Nephron (organoid): ENCODE data around the gene MGME1.

ENCODE experiments used
- H3K27ac Mint-ChIP-seq, 3 experiments: 2 replicates each; pipeline ENCODE4 v1.8.0; 2020; ENCODE audit warnings: mixed read lengths in 3 of 3, mild to moderate bottlenecking in 2 of 3, moderate library complexity in 1 of 3
- H3K27me3 Mint-ChIP-seq: 2 replicates; pipeline ENCODE4 v1.8.0; 2021; ENCODE audit warnings: low read depth, mild to moderate bottlenecking, moderate library complexity, mixed read lengths
- H3K36me3 Mint-ChIP-seq: 2 replicates; pipeline ENCODE4 v1.8.0; 2020; ENCODE audit warnings: low read depth, mixed read lengths
- H3K4me1 Mint-ChIP-seq: 2 replicates; pipeline ENCODE4 v1.8.0; 2020; ENCODE audit warnings: mixed read lengths
- H3K4me3 Mint-ChIP-seq, 3 experiments: 2 replicates each; pipeline ENCODE4 v1.8.0; 2020; ENCODE audit warnings: mild to moderate bottlenecking in 3 of 3, mixed read lengths in 3 of 3, moderate library complexity in 2 of 3
- H3K9me3 Mint-ChIP-seq: 2 replicates; pipeline ENCODE4 v1.8.0; 2020; ENCODE audit warnings: mixed read lengths
- TF ChIP-seq, protein P1 (sequence below), 3 experiments: fragments of 200-600 bp; sonication (generic); IDR thresholded peaks; one replicate each; pipeline ENCODE4 v1.5.0; 2021; ENCODE audit warnings: antibody characterized with exemption in 3 of 3; ENCODE audit not compliant: unreplicated experiment in 3 of 3

Gene MGME1

GRCh38 chr20:18031050-18031449 is 62.2 kb downstream of the MGME1 start:
- no peak overlapping the region for H3K4me3 Mint-ChIP-seq
- peaks cover 15% of the 10 kb centered on the region for H3K27me3 Mint-ChIP-seq
- TF ChIP-seq, protein P1, sequence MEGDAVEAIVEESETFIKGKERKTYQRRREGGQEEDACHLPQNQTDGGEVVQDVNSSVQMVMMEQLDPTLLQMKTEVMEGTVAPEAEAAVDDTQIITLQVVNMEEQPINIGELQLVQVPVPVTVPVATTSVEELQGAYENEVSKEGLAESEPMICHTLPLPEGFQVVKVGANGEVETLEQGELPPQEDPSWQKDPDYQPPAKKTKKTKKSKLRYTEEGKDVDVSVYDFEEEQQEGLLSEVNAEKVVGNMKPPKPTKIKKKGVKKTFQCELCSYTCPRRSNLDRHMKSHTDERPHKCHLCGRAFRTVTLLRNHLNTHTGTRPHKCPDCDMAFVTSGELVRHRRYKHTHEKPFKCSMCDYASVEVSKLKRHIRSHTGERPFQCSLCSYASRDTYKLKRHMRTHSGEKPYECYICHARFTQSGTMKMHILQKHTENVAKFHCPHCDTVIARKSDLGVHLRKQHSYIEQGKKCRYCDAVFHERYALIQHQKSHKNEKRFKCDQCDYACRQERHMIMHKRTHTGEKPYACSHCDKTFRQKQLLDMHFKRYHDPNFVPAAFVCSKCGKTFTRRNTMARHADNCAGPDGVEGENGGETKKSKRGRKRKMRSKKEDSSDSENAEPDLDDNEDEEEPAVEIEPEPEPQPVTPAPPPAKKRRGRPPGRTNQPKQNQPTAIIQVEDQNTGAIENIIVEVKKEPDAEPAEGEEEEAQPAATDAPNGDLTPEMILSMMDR (IDR thresholded peaks at IDR 0.05; ENCODE audit: unreplicated experiment in 3 of 3) = no peak
- H3K4me1 Mint-ChIP-seq = peaks cover 5% of the 10 kb centered on the region
- no peaks in the 10 kb centered on the region for H3K36me3 Mint-ChIP-seq
- no peaks in the 10 kb centered on the region for H3K9me3 Mint-ChIP-seq
- H3K27ac Mint-ChIP-seq = no peak overlapping the region

DNA sequence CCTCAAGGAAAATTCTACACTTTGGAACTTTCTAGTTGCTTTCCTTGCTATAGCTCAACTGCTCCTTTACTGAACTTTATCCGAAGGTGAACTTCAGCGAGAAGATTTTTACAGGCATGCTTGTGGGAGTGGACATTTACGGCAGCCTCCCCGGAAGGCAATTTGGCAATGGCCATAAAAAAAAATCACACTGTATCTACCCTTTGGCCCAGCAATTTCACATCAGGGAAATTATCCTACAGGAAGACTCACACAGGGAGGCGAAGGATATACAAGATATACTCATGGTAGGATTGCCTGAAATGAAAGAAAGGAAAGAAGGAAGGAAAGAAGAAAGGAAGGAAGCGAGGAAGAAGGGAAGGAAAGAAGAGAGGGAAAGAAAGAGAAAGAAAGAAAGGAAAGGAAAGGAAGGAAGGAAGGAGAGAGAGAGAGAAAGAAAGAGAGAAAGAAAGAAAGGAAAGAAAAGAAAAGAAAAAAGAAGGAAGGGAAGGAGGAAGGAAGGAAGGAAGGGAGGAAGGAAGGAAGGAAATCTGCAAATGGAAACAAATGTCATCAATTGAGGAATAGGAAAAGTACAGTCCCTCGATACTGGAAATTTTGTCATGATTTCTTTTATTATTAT is 63.2 kb downstream of the MGME1 start:
- Mint-ChIP-seq H3K9me3 (no peaks in the 10 kb centered on the region), H3K4me3 (no peak overlapping the region), H3K36me3 (no peaks in the 10 kb centered on the region), H3K27ac (peak overlapping the region in 1 of 3 experiments; percentile 7), H3K27me3 (peaks cover 15% of the 10 kb centered on the region), H3K4me1 (peaks cover 5% of the 10 kb centered on the region)
- TF ChIP-seq, protein P1 (IDR thresholded peaks at IDR 0.05; ENCODE audit: unreplicated experiment in 3 of 3) = no peak

DNA sequence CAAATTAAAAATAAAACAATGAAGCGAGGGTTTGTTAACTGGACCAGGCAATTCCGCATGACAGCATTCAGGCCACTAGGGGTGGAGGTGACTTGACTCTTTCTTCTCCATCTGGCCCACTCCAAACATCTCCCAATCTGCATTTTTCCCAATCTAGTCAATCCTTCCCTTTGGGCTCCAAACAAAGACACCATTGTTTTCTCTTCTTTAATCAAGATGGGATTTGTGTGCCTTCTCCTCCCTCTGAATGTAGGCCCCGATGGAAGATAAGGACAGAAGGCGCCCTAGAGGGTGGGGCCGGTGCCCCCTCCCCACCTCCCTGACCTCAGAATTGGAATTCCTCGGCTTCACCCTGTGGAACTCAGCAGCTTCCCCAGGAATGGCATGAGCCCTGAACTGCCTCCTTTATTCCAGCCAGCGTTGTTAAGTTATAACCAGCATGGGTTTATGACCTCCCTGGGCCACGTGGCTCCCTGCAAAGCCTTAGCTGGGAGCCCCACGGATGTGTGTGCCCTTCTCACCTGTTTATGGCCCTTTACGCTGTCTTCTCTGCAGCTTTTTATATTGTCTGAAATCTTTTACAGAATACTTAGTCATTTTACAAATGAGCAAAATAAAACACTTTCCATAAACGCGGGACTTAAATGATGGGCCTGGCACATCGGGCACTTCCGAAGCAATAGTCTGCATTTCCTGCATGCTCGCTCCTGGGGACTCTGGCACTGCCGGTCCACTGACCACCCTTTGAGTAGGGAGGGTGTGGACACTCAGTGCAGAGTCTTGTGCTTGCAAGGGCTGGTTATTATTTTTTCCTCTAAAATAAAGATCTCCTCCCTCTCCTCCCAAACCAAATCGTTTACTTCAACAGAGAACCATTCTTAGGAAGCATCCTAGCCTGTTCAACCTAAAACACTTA is 64.4 kb downstream of the MGME1 start:
- TF ChIP-seq, protein P1 (IDR thresholded peaks at IDR 0.05; ENCODE audit: unreplicated experiment in 3 of 3) = no peak
- Mint-ChIP-seq H3K9me3 (no peaks in the 10 kb centered on the region), H3K4me1 (peaks cover 5% of the 10 kb centered on the region), H3K4me3 (no peak overlapping the region), H3K27me3 (peaks cover 15% of the 10 kb centered on the region), H3K36me3 (no peaks in the 10 kb centered on the region), H3K27ac (peak overlapping the region in 1 of 3 experiments; percentile 89)

DNA sequence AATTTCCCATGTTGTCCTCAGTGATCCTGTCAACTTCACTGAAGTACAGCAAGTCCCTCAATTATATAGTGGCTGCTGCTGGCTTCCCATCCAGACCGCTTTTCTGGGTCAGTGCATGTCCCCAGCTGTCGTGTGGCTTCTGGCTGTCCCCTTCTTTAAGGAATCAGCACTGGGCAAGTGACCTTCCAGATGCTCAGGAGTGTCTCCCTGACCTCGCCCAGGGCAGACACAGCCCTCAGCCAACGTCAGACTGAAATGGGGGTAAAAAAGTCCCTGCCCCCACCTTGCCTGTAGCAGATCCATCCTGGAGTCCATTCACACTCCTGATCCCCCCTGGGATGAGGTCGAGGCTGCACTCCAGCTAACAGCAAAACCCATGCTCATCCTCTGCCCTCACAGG is 65.2 kb downstream of the MGME1 start:
- no peaks in the 10 kb centered on the region for H3K36me3 Mint-ChIP-seq
- no peak overlapping the region for H3K27ac Mint-ChIP-seq
- H3K27me3 Mint-ChIP-seq = peaks cover 15% of the 10 kb centered on the region
- H3K4me3 Mint-ChIP-seq = no peak overlapping the region
- H3K9me3 Mint-ChIP-seq = no peaks in the 10 kb centered on the region
- TF ChIP-seq, protein P1 (IDR thresholded peaks at IDR 0.05; ENCODE audit: unreplicated experiment in 3 of 3) = no peak
- H3K4me1 Mint-ChIP-seq = peaks cover 5% of the 10 kb centered on the region

- Mint-ChIP-seq H3K27ac (no peak overlapping the region), H3K4me3 (no peak overlapping the region), H3K36me3 (no peaks in the 10 kb centered on the region), H3K4me1 (no peaks in the 10 kb centered on the region), H3K9me3 (no peaks in the 10 kb centered on the region), H3K27me3 (peaks cover 13% of the 10 kb centered on the region)
- TF ChIP-seq, protein P1 (IDR thresholded peaks at IDR 0.05; ENCODE audit: unreplicated experiment in 3 of 3) = no peak
These were observed 70.2 kb downstream of the MGME1 start for GRCh38 chr20:18039063-18039462.
